GM19023 (cell line): ENCODE results near the gene BCAR3.
"Not testable (repeated sequence)": the region's sequence is repeated elsewhere in the genome, so short reads cannot be mapped to it uniquely, and the experiment has no call there.

Experiments
- ATAC-seq: cut with Tn5 transposase; IDR thresholded peaks from one replicate; pipeline ENCODE4 v1.9.1; 2021; ENCODE audit warnings: mild to moderate bottlenecking, moderate library complexity; ENCODE audit not compliant: unreplicated experiment

The BCAR3 gene

DNA sequence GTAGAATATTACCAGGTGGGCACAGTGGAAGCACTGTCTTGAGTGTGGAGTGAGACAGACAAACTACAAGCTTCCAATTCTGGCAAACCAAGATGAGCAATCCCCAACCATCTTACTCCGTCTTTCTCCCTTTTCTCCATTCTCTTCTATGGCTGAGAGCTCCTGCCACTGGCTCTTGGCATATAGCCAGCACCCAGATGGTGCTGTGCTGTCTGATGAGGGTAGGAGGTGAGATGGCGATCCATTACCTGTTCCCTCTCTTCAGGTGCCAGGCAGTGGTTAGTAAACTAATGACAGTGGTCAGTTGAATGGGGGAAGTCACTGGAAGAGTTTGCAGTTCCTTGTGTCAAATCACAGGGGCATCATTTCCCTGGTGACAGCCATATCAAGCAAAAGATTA lies 125.3 kb downstream of the BCAR3 start:
- ATAC-seq, result no peak

DNA sequence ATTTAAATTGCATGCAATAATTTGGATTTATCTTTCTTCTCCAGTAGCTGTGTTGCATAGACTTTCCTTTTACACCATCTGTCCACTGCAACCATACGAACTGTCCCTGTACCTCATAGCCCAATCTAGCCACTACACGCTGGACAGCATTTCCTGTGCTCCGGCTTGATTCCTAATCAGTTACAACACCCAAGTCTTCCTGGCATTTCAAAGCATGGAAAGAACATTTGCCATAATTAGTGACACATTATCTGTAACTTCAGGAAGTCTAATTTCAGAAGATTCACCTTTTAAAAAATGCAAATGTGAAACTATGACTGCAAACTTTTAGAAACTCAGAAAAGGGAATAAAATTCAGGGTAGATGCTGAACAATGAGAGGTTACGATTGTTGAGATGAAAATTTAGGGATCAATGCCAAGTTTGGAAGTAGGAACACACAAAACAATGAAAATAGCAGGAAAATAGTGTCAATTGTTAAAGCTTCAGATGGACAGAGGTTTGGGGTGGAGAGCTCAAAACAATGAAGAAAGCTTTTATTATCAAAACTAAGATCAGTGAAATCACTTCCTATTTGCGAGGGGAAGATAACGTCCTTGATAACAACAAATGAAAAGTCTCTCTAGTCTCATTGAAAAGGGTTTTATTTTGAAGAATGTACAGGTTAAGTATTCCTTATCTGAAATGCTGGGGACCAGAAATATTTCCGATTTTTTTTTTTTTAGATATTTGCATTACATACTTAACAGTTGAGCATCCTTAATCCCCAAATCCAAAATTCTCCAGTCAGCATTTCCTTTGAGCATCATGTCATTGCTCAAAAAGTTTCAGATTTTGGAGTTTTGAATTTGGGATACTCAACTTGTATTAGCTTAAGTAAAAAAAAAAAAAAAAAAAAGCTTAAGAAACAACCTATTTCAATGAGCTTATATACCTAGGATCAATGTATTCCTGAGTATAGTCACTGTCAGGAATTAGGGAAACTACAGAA lies 126.5 kb downstream of the BCAR3 start:
- no peak for ATAC-seq

- ATAC-seq, result not testable (repeated sequence)
Observed at GRCh38 chr1:93553886-93554490, 127.6 kb downstream of the BCAR3 start.

GRCh38 chr1:93552741-93553455 lies 128.7 kb downstream of the BCAR3 start:
- ATAC-seq, result no peak

DNA sequence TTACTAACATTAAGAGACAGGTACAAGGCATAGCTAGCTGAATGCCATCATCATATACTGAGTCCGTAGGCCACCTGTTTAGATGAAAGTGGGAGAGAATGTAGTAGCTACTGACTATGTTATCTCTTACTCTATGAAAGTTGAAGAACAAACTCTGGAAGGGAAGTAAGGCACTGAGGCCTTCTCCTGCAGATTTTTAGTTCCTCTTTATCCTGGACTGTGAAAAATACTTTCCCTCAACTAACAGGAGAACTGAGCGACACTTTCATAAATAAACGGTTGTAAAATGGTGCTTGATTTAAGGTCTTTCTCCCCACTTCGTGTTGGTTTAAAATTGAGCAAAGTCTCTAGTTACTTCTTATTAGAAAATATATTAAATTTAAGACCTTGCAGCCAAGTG lies 131.8 kb downstream of the BCAR3 start:
- ATAC-seq, result no peak

DNA sequence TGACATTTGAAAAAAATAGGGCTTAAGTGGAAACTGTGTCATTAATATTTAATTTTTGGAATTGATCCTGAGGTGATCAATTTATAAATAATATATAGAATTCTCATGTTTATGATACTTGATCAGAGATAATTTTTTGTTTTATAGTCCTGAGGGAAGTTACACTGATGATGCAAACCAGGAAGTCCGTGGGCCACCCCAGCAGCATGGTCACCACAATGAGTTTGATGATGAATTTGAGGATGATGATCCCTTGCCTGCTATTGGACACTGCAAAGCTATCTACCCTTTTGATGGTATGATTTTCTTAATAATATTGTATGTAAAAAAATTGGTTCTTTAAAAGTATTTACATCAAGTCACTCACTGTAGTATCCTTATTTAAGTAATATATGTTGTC lies 132.5 kb downstream of the BCAR3 start:
- no peak for ATAC-seq

DNA sequence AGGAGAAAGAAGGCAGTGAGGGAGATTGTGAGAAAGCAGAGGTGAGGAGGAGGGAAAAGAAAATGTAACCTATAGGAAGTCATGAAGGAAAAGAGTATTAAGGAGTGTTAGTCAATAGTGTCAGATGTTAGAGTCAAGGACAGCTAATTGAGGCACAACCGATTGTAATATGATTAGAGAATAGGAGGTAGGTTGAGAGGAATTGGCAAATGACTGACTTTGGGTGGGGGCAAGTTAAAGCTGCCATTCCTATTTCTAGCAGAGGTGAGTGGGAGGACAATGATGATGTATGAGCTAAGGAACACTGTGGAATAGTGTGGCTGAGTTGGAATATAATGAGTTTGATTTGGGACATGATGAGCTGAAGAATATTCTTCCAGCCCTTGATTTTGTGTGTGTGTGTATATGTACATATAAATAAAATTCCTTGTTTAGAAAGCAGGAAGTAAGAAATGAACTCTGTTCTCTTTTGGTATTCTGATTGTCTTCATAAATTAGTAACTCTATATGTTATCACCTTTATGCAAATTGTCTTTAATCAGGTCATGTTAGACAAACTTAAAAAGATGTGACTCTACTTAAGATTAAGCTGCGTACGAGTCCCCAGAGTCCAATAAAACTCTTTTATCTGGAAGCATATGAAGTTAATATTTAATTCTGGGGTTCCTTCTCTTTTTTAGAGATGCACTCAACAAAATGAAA lies 135.3 kb downstream of the BCAR3 start:
- no peak for ATAC-seq

- ATAC-seq, result no peak
Observed at GRCh38 chr1:93542398-93542797, 139.2 kb downstream of the BCAR3 start.

GRCh38 chr1:93541045-93541444 lies 140.6 kb downstream of the BCAR3 start:
- no peak for ATAC-seq

- no peak for ATAC-seq
Observed at GRCh38 chr1:93537924-93538323, 143.7 kb downstream of the BCAR3 start.

- ATAC-seq, result no peak
Observed at GRCh38 chr1:93537396-93537795, 144.2 kb downstream of the BCAR3 start.

GRCh38 chr1:93533677-93534076 lies 148.0 kb downstream of the BCAR3 start:
- no peak for ATAC-seq

GRCh38 chr1:93532780-93533378 lies 148.8 kb downstream of the BCAR3 start:
- no peak for ATAC-seq

GRCh38 chr1:93531193-93531592 lies 150.4 kb downstream of the BCAR3 start:
- no peak for ATAC-seq

GRCh38 chr1:93528412-93528811 lies 153.2 kb downstream of the BCAR3 start:
- ATAC-seq, result no peak

DNA sequence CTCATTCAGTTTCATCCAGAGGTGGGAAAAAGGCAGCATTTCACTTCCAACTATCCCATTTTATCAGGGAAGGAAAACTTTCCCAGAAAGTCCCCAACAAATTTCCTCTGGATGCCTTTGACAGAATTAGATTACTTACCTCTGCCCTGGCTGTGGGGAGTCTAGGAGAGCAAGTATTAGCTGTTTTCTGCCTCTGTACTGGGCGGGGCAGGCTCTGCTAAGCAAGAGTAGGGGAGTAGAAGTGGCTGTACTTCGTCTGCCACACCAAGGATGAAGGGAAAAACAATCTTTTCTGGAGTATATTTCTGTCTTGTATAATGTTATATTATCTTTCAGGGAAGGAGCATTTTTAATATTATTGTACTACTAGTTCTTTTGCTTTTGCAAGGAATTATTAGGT lies 155.2 kb downstream of the BCAR3 start:
- no peak for ATAC-seq

DNA sequence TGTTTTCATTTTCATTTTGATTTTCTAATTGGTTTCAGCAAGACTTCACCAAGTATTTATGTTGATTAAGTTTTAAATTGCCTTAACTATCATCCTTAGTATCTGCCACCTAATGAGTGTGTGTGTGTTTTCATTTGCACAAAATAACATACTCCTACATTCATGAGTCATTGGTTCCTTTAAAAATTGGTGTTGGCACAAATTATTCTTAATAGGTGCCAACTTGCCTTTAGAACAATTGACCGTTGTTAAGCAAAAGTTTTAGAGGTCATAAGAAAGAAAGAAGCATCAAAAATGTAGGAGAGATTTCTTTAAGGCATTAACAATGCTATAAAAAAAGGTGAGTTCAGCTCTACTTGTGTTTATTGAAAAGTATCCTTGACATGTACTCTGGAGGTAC lies 156.2 kb downstream of the BCAR3 start:
- ATAC-seq, result no peak

DNA sequence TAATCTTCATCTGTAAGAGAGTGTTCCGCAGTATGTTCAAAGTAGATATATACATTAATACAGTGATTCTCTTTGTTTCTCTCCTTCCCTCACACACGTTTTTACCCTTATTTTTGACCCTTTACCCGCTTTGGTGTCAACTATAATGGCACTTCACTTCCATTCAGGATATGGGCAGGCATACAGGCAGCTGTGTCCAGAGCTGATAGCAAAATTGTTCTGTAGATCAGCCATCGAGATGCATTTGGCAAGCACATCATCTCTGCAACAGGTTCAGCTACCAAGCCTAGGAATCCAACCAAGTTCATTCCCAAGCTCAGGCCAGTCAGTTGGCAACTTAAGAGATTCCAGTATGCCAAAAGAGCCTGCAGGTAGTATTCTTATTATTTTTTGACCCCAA lies 158.9 kb downstream of the BCAR3 start:
- no peak for ATAC-seq

- ATAC-seq, result no peak
Observed at GRCh38 chr1:93521618-93522017, 160.0 kb downstream of the BCAR3 start.

DNA sequence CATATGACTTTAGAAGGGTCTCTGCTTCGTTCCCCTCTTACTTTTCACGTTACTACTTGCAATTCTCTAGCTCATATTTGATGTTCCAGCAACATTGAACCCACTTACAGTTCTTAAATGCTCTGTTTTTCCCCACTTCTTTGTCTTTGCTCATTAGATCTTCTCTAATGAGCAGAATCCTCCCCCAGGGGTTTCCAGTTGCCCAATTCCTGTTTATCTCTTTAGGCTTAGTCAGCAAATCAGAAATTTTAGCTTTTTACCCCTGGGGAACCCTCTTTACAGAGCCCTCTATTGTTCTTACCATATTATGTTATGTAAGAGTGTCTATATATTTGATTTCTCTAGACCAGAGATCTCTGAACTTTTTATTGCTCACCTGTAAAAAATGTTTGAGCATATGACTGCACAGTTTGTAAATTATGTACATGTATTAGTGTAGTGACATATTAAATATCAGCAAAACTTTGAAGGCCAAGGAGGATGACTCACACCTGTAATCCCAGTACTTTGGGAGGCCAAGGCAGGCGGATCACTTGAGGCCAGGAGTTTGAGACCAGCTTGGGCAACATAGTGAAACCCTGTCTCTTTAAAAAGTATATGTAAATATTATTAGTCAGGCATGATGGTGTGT lies 162.3 kb downstream of the BCAR3 start:
- no peak for ATAC-seq
